Airway epithelial cell (primary cell): ENCODE results near the gene PUDP. TPM values are rescaled to one million over a fixed set of nuclear protein-coding genes. Genes with fewer than 3 reads are reported as not detected.

Source experiments
- total RNA-seq: library from RNA; depleted of rRNA; stranded (reverse); fragments of >200 nt; gene quantifications from 2 replicates; pipeline ENCODE4 v1.2.3, GENCODE V29; 2015

PUDP gene
- total RNA-seq = 20.9 and 21.8 TPM in 2 replicates

DNA sequence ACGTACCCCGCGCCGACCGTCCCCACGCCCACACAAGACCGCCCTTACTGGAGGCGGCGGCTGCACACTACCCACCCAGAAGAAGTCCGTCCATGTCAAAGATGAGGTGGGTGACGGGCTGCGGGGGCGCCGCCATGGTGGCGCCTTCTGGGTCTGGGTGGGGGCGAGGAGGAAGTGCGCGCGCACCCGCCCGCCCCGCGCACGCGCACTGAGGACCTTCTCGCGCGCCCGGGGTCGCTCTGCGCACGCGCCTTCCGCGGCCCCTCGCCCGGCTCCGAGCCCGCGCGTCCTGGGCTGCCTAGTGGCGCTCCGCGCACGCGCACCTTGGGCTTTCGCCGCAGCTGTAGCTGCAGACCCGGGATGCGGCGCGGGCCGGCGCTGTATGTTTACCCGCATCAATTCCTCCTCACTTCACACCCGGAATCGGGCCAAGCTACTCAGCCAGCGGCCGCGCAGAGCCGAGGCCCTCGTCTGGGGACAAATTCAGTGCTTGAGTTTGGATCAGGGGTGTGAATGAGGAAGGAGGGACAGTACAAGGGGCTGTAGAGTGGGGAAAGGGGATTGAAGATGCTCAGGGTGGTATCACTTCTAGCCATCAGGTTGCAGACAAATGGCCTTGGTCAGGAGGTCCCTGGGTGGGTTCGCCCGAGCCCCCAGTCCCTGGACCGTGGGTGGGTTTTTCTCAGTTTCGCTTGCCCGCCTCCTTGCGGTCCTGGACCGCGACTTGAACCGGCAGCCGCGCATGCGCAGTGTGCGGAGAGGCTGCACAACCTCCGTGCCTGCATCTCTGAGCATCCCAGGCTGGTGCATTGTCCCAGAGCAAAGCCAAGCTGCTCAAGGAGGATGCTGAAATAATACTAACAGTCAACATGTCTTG lies at the start of gene PUDP:
Gene PUDP, minus strand, starts transcription at position 176 of the 877 bp plus-strand sequence. Its CDS starts 40 bp downstream, at position 136.

DNA sequence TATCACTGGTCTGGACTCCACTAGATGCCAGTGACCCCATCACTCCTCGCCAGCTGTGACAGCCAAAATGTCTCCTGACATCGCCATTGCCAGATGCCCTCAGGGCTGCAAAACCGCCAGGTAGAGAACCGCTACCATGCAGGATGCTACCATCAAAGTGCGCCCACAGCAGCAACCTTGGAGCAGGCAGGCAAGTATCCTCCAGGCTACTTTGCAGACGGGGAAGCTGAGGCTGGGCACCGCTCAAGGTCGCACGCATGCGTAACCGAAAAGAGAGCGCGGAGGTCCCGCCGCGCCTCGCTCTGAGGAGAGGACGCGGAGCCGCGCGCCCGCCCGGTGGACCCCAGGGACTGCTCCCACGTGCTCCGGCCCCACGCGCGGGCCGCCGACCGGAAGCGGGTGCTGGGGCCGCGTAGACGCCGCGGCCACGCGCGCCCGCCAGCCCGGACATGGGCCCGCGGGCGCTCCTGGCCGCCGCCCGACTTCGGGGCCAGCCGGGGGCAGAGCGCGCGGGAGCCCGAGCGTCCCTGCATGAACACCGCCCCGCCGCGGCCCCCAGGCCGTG lies 458 bp downstream of the PUDP start, which contains the start of gene STS:
Gene STS, plus strand, starts transcription at position 300 of the 565 bp plus-strand sequence. CDS start 105,488 bp downstream, outside the sequence.

Other genes starting within 250 kb of the PUDP start
- gene STS, start 441 bp downstream of the PUDP start, total RNA-seq = 0.84 and 1.5 TPM in 2 replicates